GM12878 (cell line): ENCODE results near the gene TMPRSS3. TPM values are rescaled to one million over a fixed set of nuclear protein-coding genes. Genes with fewer than 3 reads are reported as not detected.
A peak's percentile ranks its signal among the peaks of the same experiment; 100 is the strongest.

Source experiments
- ATAC-seq: fragments of 200-7000 bp; cut with Tn5 transposase; 3 replicates; pipeline ENCODE4 v1.9.1; 2020; ENCODE audit warnings: mild to moderate bottlenecking, moderate library complexity
- BruUV-seq: library from RNA; stranded (reverse); fragments of 400-500 nt; replicated peaks from 2 replicates; lab custom pipeline; 2021; lab: Mats Ljungman, UMichigan
- CTCF ChIA-PET: fragments of 300-600 bp; sonication (Branson Sonifier 250); formaldehyde crosslinking; extraction: SDS; loops from one replicate; lab custom pipeline; 2021; ENCODE audit warnings: inconsistent platforms; lab: Yijun Ruan, JAX
- POLR2A ChIA-PET: fragments of 350-600 bp; formaldehyde crosslinking; extraction: SDS; loops from one replicate; lab custom pipeline; 2021; ENCODE audit warnings: inconsistent platforms; lab: Charles Lee
- RAD21 ChIA-PET: fragments of 300-600 bp; sonication (Branson Sonifier 250); formaldehyde crosslinking; loops from one replicate; lab custom pipeline; 2023; ENCODE audit warnings: antibody characterized with exemption; ENCODE audit not compliant: unreplicated experiment; lab: Charles Lee
- SMC1A ChIA-PET: fragments of 300-600 bp; sonication (Branson Sonifier 250); formaldehyde crosslinking; loops from one replicate; lab custom pipeline; 2023; ENCODE audit not compliant: unreplicated experiment, uncharacterized antibody; lab: Charles Lee
- DNase-seq: peaks from one replicate; pipeline ENCODE4 v3.0.0-alpha.2; 2011; ENCODE audit warnings: low read depth, low spot score
- FAIRE-seq: peaks from 3 replicates; lab custom pipeline; 2011; peaks lifted over from hg19 to GRCh38; lab: Jason Lieb, UNC
- H2AFZ ChIP-seq: 2 replicates; pipeline ENCODE4 v1.6.0; 2011; ENCODE audit warnings: low read depth, low read length, control low read depth; ENCODE audit not compliant: control insufficient read depth
- H3K27ac ChIP-seq: 2 replicates; pipeline ENCODE4 v1.5.1; 2011; ENCODE audit warnings: control low read depth; ENCODE audit not compliant: control insufficient read depth, insufficient read depth
- H3K27me3 ChIP-seq, 2 experiments: replicated peaks in 1 of 2; 2 replicates each; pipeline versions ENCODE4 v1.6.0 to v1.6.1; 2011; ENCODE audit warnings: low read length in 1 of 2; ENCODE audit not compliant: control insufficient read depth in 2 of 2, insufficient read depth in 2 of 2
- H3K36me3 ChIP-seq, 2 experiments: 2 replicates each; pipeline ENCODE4 v1.5.1; 2011; ENCODE audit warnings: low read length in 1 of 2; ENCODE audit not compliant: control insufficient read depth in 2 of 2, insufficient read depth in 2 of 2
- H3K4me1 ChIP-seq: 2 replicates; pipeline ENCODE4 v1.6.1; 2011; ENCODE audit warnings: mild to moderate bottlenecking, low read length, moderate library complexity, mixed read lengths; ENCODE audit not compliant: control insufficient read depth, insufficient read depth
- H3K4me2 ChIP-seq: 2 replicates; pipeline ENCODE4 v1.6.0; 2011; ENCODE audit warnings: control low read depth; ENCODE audit not compliant: control insufficient read depth, insufficient read depth
- H3K4me3 ChIP-seq: fragments of 200-600 bp; sonication (generic); 2 replicates; pipeline ENCODE4 v1.5.1; 2016
- H3K79me2 ChIP-seq: 2 replicates; pipeline ENCODE4 v1.6.0; 2011; ENCODE audit warnings: low read length; ENCODE audit not compliant: control insufficient read depth, insufficient read depth
- H3K9ac ChIP-seq: 2 replicates; pipeline ENCODE4 v1.8.0; 2011; ENCODE audit warnings: low read length, control low read depth, mixed read lengths; ENCODE audit not compliant: control insufficient read depth, insufficient read depth
- H3K9me3 ChIP-seq: replicated peaks from 3 replicates; pipeline ENCODE4 v1.5.1; 2011; ENCODE audit warnings: mild to moderate bottlenecking, low read length; ENCODE audit not compliant: control insufficient read depth, insufficient read depth
- H4K20me1 ChIP-seq: 2 replicates; pipeline ENCODE4 v1.6.0; 2011; ENCODE audit not compliant: control insufficient read depth, insufficient read depth
- ATF7 ChIP-seq: fragments of 450-650 bp; IDR thresholded peaks from 2 replicates; pipeline ENCODE4 v1.6.1; 2016; ENCODE audit warnings: low read depth, mild to moderate bottlenecking
- EP300 ChIP-seq, 2 experiments: fragments of 150-350 bp in 1 of 2; IDR thresholded peaks; 2 replicates each; pipeline ENCODE4 v1.6.1; 2011 to 2012; ENCODE audit warnings: low read depth in 2 of 2, low read length in 2 of 2, borderline replicate concordance in 1 of 2, improper control_type of control experiment in 1 of 2, inconsistent platforms in 1 of 2; ENCODE audit not compliant: control insufficient read depth in 1 of 2
- JUNB ChIP-seq: IDR thresholded peaks from 2 replicates; pipeline ENCODE4 v1.6.1; 2016; ENCODE audit warnings: antibody characterized with exemption, mild to moderate bottlenecking
- MEF2B ChIP-seq: fragments of 450-650 bp; IDR thresholded peaks from 2 replicates; pipeline ENCODE4 v1.6.1; 2018; ENCODE audit warnings: mild to moderate bottlenecking, moderate library complexity; ENCODE audit not compliant: partially characterized antibody, poor library complexity, severe bottlenecking
- MTA2 ChIP-seq: fragments of 450-650 bp; IDR thresholded peaks from 2 replicates; pipeline ENCODE4 v1.6.1; 2016; ENCODE audit warnings: low read depth, mild to moderate bottlenecking, moderate library complexity
- NBN ChIP-seq: fragments of 450-650 bp; IDR thresholded peaks from 2 replicates; pipeline ENCODE4 v1.6.1; 2016
- NFIC ChIP-seq: IDR thresholded peaks from 2 replicates; pipeline ENCODE4 v1.6.1; 2012; ENCODE audit warnings: low read depth, mild to moderate bottlenecking, inconsistent platforms, low read length, moderate library complexity
- PAX5 ChIP-seq: IDR thresholded peaks from 2 replicates; pipeline ENCODE4 v1.6.1; 2011; ENCODE audit warnings: low read depth, low read length, borderline replicate concordance
- SMAD1 ChIP-seq: fragments of 450-650 bp; IDR thresholded peaks from 2 replicates; pipeline ENCODE4 v1.6.1; 2018; ENCODE audit warnings: mild to moderate bottlenecking, low read depth; ENCODE audit not compliant: partially characterized antibody
- SMARCA5 ChIP-seq: fragments of 450-650 bp; IDR thresholded peaks from 2 replicates; pipeline ENCODE4 v1.6.1; 2017; ENCODE audit warnings: mild to moderate bottlenecking
- SPI1 ChIP-seq: IDR thresholded peaks from 2 replicates; pipeline ENCODE4 v1.6.1; 2011; ENCODE audit warnings: low read depth, mild to moderate bottlenecking, low read length, moderate library complexity, borderline replicate concordance; ENCODE audit not compliant: insufficient read depth
- SRF ChIP-seq, 2 experiments: IDR thresholded peaks; 2 replicates each; pipeline ENCODE4 v1.6.1; 2011; ENCODE audit warnings: low read depth in 2 of 2, low read length in 2 of 2, mild to moderate bottlenecking in 1 of 2, moderate library complexity in 1 of 2
- TBL1XR1 ChIP-seq: IDR thresholded peaks from 2 replicates; pipeline ENCODE4 v1.6.1; 2012; ENCODE audit warnings: low read depth, low read length, improper control_type of control experiment
- TCF12 ChIP-seq: IDR thresholded peaks from 2 replicates; pipeline ENCODE4 v1.6.1; 2011; ENCODE audit warnings: low read depth, mild to moderate bottlenecking, low read length
- TCF7 ChIP-seq: IDR thresholded peaks from 2 replicates; pipeline ENCODE4 v1.6.1; 2014; ENCODE audit warnings: antibody characterized with exemption, borderline replicate concordance
- ZNF217 ChIP-seq: fragments of 450-650 bp; IDR thresholded peaks from 2 replicates; pipeline ENCODE4 v1.6.1; 2017; ENCODE audit warnings: antibody characterized with exemption, mild to moderate bottlenecking
- ZNF384 ChIP-seq: IDR thresholded peaks from 2 replicates; pipeline ENCODE4 v1.6.1; 2012; ENCODE audit warnings: low read depth, mild to moderate bottlenecking, low read length, improper control_type of control experiment, borderline replicate concordance
- ZNF687 ChIP-seq: fragments of 450-650 bp; IDR thresholded peaks from 2 replicates; pipeline ENCODE4 v1.6.1; 2017; ENCODE audit warnings: mild to moderate bottlenecking, moderate library complexity
- WGBS: methylation state at CpG from one replicate; pipeline ENCODE4 v1.1.6; 2016; ENCODE audit warnings: low lambda C conversion rate; ENCODE audit not compliant: insufficient replicate concordance, insufficient coverage; ENCODE audit errors: missing lambda C conversion rate; 5-methylcytosine and 5-hydroxymethylcytosine counted together
- in situ Hi-C: fragments of 300-500 bp; cut with MboI; formaldehyde crosslinking; loops from 9 replicates; pipeline ENCODE4 v1.14.3; 2018; ENCODE audit warnings: mixed read lengths
- intact Hi-C: fragments of 100-400 bp; cut with micrococcal nuclease; formaldehyde crosslinking; loops from one replicate; pipeline ENCODE4 v1.14.2; 2022; ENCODE audit not compliant: unreplicated experiment
- polyA plus RNA-seq, 11 experiments: library from polyadenylated mRNA; depleted of rRNA in 4 of 11; unstranded in 6 of 11; stranded (reverse) in 5 of 11; fragments of >200 nt; fragmentation: Nextera tagmentation in 4 of 11; fragmentation: Illumina TruSeq in 1 of 11; extraction: Ambion mirVana in 4 of 11; extraction: Trizol in 1 of 11; gene quantifications; 1 replicate in 1 of 11; 2 replicates in 10 of 11; pipeline versions ENCODE4 v1.2.1 to v1.2.3, GENCODE V29; 2011 to 2016; ENCODE audit warnings: inconsistent platforms in 2 of 11, missing spikeins in 2 of 11, low read depth in 1 of 11
- total RNA-seq, 4 experiments: library from RNA; depleted of rRNA in 3 of 4; stranded (reverse); fragments of >200 nt in 3 of 4; fragmentation: Illumina TruSeq in 1 of 4; extraction: Trizol in 1 of 4; gene quantifications; 2 replicates each; pipeline versions ENCODE4 v1.2.1 to v1.2.3, GENCODE V29; 2013 to 2021

Gene TMPRSS3
- total and polyA plus RNA-seq, 10 of the 15 experiments (the other 5 are each of a cell fraction or from before 2014, with no cell fraction given): 0.51 to 1.5 (median 0.82) TPM; not detected in 1

GRCh38 chr21:42393443-42393950 lies 2.4 kb downstream of the TMPRSS3 start (continued):
- TF ChIP-seq ZNF687 (no peak; the same call in none of the 2 replicates), TCF7 (peak; percentile 6; the same call in 1 of the 2 replicates), NFIC (peak; percentile 59; the same call in 1 of the 2 replicates)

GRCh38 chr21:42392731-42393442 lies 3.0 kb downstream of the TMPRSS3 start:
- no peaks in the 10 kb centered on the region for H3K36me3 ChIP-seq
- ChIA-PET POLR2A (interaction anchor here (0.5 to 3.4 kb wide), 13 partner anchors 9 to 490 kb away, joined by 3 to 27 read pairs (median 4); partner anchors contain the start of gene UBASH3A), SMC1A (interaction anchor here (0.7 to 4.8 kb wide), 23 partner anchors 9 to 244 kb away, joined by 3 to 124 read pairs (median 5); partner anchors contain the start of gene UBASH3A), CTCF (interaction anchor here (0.6 to 2.8 kb wide), 17 partner anchors 9 to 144 kb away, joined by 3 to 20 read pairs (median 6); partner anchors contain the start of gene UBASH3A), RAD21 (interaction anchor here (0.6 to 3.3 kb wide), 26 partner anchors 8 to 161 kb away, joined by 3 to 54 read pairs (median 4); partner anchors contain the start of gene UBASH3A)
- H3K79me2 ChIP-seq: peaks cover 12% of the 10 kb centered on the region
- no peaks in the 10 kb centered on the region for H3K9me3 ChIP-seq
- TSS peak; percentile 43 for BruUV-seq
- peak overlapping the region; percentile 91 for H3K27ac ChIP-seq
- ATAC-seq (peak; percentile 91), FAIRE-seq (peak; percentile 41), DNase-seq (peak; percentile 96)
- peak overlapping the region; percentile 53 for H2AFZ ChIP-seq
- H3K9ac ChIP-seq: peak overlapping the region; percentile 58
- intact Hi-C loops: loop anchor here (1.0 to 2.0 kb wide), 3 partner anchors 22 to 48 kb away; no protein-coding TSS in a partner anchor
- no peaks in the 10 kb centered on the region for H3K27me3 ChIP-seq
- in situ Hi-C loops: no loop called here
- H3K4me2 ChIP-seq: peak overlapping the region; percentile 61
- H4K20me1 ChIP-seq: no peaks in the 10 kb centered on the region
- WGBS: 20% methylated on average over 17 of the region's 17 CpGs
- peaks cover 53% of the 10 kb centered on the region for H3K4me1 ChIP-seq
- peak overlapping the region; percentile 33; the same call in 1 of the 2 replicates for H3K4me3 ChIP-seq
- TF ChIP-seq SMARCA5 (peak; percentile 48; the same call in 1 of the 2 replicates), SRF (IDR thresholded peaks at IDR 0.05; ENCODE audit: low read depth in 2 of 2, low read length in 2 of 2) (no peak), ZNF217 (peak; percentile 49; the same call in 1 of the 2 replicates), SMAD1 (peak; percentile 43), MTA2 (peak; percentile 47; the same call in 1 of the 2 replicates), TBL1XR1 (no peak), EP300 (IDR thresholded peaks at IDR 0.05; ENCODE audit: borderline replicate concordance in 1 of 2, control insufficient read depth in 1 of 2, low read depth in 2 of 2, low read length in 2 of 2) (peak in 1 of 2 experiments; percentile 13; a peak in 1 of 4 replicates), ATF7 (peak; percentile 69; the same call in 1 of the 2 replicates), NBN (peak; percentile 74; the same call in 1 of the 2 replicates), TCF12 (peak; percentile 90), SPI1 (no peak; the same call in 1 of the 2 replicates), ZNF384 (peak; percentile 87), PAX5 (peak; percentile 85; the same call in 1 of the 2 replicates), JUNB (peak; percentile 25; the same call in 1 of the 2 replicates), MEF2B (peak; percentile 95)
